GM21515 (cell line): ENCODE measurements around the gene TRIM43B.
"Not testable (repeated sequence)": the region's sequence is repeated elsewhere in the genome, so short reads cannot be mapped to it uniquely, and the experiment has no call there.

ENCODE experiments used
- ATAC-seq: cut with Tn5 transposase; IDR thresholded peaks from one replicate; pipeline ENCODE4 v1.9.1; 2021; ENCODE audit not compliant: unreplicated experiment

TRIM43B gene

GRCh38 chr2:95484654-95485053 is at the start of gene TRIM43B:
TSS of gene TRIM43B (minus strand) at chr2:95484754. CDS start at chr2:95482714, 2,040 bp downstream.
- not testable (repeated sequence) for ATAC-seq

- ATAC-seq, result peak; percentile 8
Measured at GRCh38 chr2:95531254-95531771, 46.8 kb upstream of the TRIM43B start.

DNA sequence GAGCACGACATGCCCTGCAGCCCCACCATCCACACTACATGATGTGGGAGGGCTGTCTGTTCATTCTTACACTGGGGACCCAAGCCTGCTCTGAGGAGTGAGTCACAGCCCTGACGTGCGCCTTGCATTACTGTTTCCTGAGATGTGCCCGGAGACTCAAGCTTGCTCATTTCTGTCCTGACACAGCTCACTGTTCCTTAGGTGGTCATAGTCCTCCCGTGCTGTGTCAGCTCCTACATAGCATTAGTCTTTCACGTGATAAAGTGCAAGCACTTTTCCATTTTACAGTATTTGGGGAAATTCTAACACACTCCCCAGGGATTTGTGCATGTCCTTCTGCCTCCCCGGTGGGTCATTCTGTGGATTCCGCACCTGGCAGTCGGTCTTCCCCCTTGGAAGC is 46.2 kb upstream of the TRIM43B start:
- ATAC-seq, result peak; percentile 56

DNA sequence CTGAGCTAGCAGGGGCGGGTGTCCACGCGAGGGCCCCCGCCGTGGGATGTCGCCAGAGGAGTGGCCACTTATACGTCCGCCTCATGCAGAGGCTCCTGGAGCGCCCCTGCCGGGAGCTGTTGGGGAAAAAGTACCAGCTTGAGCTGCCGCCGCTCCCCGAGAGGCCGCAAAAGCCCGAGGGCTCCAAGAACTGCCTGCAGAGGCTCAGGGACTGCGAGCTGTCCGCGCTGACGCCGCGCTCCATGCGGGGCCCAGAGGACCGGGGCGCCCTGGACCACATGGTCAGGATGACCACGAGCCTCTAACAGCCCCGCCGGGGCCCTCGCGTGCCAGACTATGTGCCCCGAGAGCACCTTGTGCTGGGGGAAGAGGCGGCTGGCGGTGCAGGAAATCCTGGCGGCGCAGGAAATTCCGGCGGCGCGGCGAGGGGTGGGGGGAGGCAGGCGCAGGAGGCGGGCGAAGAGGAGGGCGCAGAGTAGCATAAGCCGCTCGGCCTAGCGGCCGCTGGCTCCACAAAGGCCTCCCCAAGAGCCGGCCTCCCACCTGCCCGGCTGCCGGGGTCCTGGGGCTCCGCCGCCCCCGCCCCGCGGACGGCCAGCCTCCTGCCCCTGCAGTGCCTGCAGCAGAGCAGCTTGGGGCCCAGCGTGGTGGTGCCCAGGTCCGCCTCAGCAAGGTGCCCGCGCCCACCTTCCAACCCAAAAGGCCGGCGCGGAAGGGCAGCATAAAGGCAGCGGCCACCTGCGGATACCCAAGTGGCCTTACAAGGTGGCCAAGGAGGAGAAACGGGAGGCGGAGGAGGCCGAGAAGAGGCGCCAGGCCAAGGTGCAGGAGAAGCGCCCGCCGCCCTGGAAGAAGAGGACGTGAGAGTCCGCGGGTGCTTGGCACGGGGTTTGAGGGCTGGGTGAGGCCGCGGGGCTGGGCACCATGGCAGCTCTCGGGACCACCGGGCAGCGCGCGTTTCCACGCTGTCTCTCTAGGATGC is 42.1 kb upstream of the TRIM43B start:
- ATAC-seq, result no peak

DNA sequence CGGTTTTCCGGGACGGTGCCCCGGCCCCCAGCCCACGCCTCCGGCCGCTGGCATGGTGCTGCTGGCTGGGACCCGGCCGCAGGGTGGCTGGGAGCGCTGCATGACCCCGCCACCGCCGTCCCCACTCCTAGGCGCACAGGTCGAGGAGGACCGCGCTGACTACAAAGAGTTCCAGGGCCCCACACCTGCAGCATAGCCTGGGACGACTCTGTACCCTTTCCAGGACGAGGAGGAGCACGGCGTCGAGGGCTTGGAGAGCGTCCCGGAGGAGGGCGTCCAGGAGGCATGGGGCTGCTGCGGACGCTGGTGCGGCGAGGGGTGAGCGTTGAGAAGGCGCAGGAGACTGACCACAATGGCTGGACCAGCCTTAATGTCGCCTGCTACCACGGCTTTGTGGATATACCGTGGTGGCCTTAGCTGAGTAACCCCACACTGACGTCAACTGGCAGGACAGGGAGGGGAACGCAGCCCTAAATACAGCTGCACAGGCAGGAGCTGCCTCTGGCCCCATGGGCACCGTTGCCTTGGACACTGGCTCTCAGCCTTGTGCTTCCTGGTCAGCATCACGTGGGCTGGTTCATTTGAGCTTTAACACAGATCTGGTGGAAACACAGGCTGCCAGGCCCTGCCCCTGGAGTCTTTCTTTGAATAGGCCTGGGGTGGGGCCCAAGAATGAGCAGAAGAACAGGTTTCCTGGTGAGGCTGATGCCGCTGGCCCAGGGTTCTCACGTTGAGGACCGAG is 40.9 kb upstream of the TRIM43B start:
- ATAC-seq, result no peak

GRCh38 chr2:95524195-95524594 is 39.6 kb upstream of the TRIM43B start:
- ATAC-seq, result no peak

DNA sequence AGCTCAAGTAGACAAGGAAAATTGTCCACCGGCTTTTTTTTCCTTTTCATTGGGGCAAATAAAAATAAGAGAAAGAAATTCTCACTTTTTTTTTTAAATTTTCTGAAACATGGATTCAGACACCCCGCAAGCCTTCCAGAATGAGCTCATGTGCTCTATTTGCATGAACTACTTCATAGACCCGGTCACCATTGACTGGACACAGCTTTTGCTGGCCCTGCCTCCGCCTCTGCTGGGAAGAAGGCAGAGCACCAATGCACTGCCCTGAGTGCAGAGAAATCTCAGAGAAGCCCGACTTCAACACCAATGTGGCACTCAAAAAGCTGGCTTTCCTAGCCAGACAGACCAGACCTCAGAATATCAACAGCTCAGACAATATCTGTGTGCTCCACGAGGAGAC is 30.2 kb upstream of the TRIM43B start:
- no peak for ATAC-seq

DNA sequence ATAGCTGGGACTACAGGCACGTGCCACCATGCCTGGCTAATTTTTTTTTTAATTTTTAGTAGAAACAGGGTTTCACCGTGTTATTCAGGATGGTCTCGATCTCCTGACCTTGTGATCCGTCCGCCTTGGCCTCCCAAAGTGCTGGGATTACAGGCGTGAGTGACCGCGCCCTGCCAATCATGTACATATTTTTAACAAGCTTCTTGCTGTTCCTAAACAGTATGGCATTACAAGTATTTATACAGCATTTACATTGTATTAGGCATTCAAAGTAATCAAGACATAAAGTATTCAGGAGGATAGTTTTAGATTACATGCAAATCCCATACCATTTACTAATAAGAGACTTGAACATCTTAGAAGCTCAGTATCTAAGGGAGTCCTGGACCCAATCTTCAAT is 29.7 kb upstream of the TRIM43B start:
- not testable (repeated sequence) for ATAC-seq

DNA sequence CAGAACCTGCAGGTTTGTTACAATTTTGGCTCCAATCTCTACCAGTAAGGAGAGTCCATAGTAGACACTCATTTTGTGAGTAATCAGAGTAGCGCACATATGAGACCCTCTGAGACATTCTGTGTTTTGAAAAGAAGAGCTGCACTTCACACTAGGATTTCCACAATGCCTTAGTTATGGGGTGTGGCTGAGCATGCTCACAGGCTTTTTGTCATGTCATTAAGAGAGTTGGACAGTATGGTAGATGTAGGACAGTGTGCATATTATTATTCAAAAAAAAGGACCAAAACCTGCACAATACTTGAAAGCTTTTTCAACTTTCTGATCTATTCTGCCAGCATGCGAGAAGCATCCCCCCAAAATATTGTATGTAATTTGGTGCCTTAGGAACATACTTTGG is 24.9 kb upstream of the TRIM43B start:
- ATAC-seq, result no peak

DNA sequence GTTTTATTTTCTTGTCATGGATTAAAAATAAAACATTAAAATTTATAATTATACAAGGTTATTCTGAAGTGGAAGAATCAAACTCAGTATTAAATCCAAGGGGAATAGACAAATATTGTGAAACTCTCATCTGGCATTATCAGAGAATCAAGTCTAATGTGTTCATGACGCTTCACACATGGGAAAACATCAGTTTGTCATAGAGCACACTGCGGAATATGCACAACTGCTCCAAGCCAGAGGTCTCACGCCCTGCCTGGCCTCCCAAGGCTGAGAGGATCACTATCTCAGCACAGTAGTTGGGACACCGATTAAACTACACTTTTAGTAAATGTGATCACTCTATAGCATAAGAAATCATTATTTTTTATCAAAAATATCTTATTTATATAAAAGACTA is 20.7 kb upstream of the TRIM43B start:
- no peak for ATAC-seq

- no peak for ATAC-seq
Measured at GRCh38 chr2:95500854-95501253, 16.3 kb upstream of the TRIM43B start.

DNA sequence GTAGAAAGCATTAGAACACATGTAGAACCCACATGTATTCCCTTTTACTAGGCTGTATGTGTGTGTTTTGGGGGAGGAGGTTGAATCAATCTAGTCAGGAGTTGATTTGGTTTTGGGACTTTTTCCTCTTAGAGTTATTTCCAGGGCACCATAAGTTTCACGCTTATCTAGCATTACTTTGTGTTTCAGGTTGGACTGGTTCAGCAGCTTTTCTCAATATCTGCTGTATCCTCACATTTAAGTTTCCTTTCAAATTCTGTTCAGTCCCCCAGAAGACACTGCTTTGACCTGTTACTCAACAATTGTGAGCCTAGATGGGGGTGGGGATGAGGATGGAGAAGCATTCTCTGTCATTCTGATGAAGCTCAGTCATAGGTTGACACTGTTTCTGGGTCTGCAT is 7.5 kb upstream of the TRIM43B start:
- ATAC-seq, result not testable (repeated sequence)

DNA sequence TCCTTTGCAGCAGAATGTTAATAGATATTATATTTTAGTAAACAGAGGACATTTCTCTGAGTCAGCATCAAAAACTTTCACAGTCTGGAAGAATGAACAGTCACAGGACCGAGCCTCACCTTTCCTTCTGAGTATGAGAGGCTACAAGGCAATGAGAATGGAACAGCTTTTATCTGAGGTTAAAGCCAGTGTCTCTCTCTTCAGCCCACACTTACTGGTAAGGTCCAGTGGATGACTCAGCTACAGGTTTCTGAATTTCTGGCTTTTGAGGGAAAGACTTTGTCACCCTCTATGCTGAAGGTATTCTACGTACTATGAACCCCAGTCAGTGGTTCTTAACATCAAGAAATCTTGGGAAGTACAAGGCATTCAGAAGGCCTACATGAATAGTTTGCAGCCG is 9.5 kb downstream of the TRIM43B start:
- ATAC-seq, result not testable (repeated sequence)

GRCh38 chr2:95467984-95468383 is 16.6 kb downstream of the TRIM43B start:
- ATAC-seq, result not testable (repeated sequence)

DNA sequence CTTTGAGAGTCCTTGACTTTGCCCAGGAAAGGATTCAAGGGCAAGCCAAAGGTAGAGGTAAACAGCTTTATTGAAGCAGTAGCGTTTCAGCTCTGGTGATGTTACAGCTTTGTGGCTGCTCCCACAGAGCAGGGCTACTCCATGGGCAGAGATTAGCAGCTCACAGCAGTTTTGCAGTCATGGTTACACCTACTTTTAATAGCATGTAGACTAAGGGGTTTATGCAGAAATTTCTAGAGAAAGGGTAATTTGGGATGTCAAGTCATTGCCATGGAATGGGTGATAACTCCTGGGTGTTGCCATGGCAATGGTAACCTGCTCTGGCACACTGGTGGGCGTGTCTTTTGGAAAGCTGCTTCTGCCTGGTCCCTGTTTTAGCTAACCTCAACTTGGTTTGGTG is 18.0 kb downstream of the TRIM43B start:
- not testable (repeated sequence) for ATAC-seq

- not testable (repeated sequence) for ATAC-seq
Measured at GRCh38 chr2:95463292-95463691, 21.3 kb downstream of the TRIM43B start.

GRCh38 chr2:95445317-95445716 is 39.2 kb downstream of the TRIM43B start:
- ATAC-seq, result not testable (repeated sequence)

- not testable (repeated sequence) for ATAC-seq
Measured at GRCh38 chr2:95442474-95443099, 42.0 kb downstream of the TRIM43B start.

- not testable (repeated sequence) for ATAC-seq
Measured at GRCh38 chr2:95435872-95436209, 48.7 kb downstream of the TRIM43B start.

GRCh38 chr2:95435162-95435871 is 49.2 kb downstream of the TRIM43B start:
- ATAC-seq, result not testable (repeated sequence)
